Measurements from ENCODE around the gene MRLN.

Gene MRLN

GRCh38 chr10:59702347-59702746, 50.9 kb downstream of the MRLN start:
- no peak for DNase-seq

- no peak for DNase-seq
These were observed 52.5 kb downstream of the MRLN start for GRCh38 chr10:59700709-59701108.

GRCh38 chr10:59698326-59698725, 54.9 kb downstream of the MRLN start:
- no peak for DNase-seq

GRCh38 chr10:59695637-59696036, 57.6 kb downstream of the MRLN start:
- DNase-seq: no peak

- DNase-seq: no peak
These were observed 58.3 kb downstream of the MRLN start for GRCh38 chr10:59694936-59695335.

GRCh38 chr10:59692113-59692512, 61.1 kb downstream of the MRLN start:
- DNase-seq: no peak

GRCh38 chr10:59688921-59689351, 64.3 kb downstream of the MRLN start:
- DNase-seq: no peak

GRCh38 chr10:59687657-59688056, 65.6 kb downstream of the MRLN start:
- no peak for DNase-seq

Measured in fibroblast of skin of right quadriceps (primary cell).